ENCODE measurements around the gene ITPR2.
"Not testable (repeated sequence)": the region's sequence is repeated elsewhere in the genome, so short reads cannot be mapped to it uniquely, and the experiment has no call there.

ITPR2 gene

DNA sequence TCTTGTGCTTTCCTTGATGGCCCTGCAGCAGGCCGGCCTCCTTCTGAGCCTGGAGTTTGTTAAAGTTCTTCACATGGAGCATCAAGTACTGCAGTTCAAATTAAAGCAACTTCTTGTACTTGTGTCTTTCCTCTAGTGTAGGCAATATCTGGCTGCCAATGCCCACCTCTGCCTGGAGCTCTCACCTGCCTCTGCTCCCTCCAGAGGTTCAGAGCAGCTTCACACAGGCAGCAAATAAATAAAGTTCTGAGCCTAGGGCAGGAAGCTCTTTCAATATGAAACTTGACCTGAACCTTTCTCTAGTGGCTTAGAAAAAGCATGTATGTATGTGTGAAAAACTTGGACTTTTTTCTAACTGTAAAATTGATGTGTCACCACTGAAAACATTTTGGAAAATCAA lies 65.9 kb downstream of the ITPR2 start:
- DNase-seq = no peak

DNA sequence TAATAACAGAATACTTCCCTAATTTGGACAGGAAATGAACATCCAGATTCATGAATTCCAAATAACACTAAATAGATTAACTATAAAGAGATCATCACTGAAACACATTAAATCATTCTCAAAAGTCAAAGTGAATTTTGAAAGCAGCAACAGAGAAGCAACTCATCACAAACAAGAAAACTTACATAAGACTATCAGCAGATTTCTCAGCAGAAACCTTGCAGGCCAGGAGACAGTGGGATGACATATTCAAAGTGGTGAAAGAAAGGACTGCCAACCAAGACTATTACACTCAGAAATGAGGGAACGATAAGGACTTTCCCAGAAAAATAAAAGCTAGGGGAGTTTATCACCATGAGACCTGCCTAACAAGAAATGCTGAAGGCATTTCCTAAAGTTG lies 70.8 kb downstream of the ITPR2 start:
- no peak for DNase-seq

DNA sequence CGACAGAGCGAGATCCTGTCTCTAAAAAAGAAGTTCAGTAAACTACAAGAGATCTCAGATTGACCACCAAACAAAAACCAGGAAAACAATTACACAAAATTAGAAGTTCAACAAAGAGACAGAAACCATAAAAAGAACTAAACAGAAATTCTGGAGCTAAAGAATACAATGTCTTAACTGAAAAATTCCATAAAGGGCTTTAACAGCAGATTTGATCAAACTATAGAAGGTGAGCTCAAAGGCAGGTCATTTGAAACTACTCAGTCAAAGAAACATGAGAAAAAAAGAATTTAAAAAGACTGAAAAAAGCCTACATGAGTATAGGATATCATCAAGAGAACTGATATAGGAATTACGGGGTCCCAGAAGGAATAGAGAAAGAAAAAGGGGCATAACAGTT lies 71.2 kb downstream of the ITPR2 start:
- no peak for DNase-seq

DNA sequence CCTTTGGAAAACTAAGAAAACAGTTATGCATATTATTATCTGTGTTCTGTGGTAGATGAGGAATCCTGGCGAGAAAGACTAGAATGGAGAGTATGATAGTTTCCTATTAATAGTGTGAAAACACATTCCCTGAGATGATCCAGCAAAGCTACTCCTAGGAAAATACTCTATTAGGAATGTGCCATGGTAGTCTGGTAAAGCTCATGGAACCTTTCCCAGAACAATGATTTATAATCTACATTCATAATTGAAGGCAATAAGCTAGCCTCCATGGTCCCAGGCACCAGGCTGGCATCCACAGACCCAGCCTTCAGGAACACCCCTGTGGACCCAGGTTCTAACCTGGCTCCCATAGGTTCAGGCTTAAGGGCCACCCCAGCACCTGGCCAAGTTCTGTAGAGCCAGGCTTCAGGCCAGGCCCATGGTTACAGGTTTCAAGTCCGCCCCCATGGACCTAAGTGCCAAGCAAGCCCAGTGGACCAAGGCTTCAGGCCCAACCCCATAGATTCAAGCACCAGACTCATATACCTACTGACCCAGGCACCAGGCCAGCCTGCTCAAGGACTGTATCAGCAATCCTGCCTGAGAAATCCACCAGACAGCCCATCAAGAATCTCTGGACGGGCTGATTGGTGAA lies 72.2 kb downstream of the ITPR2 start:
- DNase-seq = no peak

DNA sequence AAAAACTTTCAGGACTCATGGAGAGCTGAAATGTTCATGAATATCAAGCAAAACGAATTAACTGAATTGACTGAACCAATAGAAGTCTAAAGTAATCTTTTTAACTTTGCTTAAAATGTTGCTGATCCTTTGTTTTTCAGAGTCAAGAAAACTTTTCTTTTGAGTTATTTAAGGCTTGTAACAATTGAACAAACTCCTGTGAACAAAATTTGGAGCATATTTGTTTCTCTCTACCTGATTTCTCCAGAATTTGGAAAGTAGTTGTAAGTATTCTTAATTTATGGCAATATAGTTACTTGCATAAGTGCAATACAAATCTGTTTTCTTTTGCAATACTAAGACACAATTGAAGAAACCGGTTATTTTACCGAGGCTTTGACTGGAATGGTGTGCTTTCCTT lies 77.6 kb downstream of the ITPR2 start:
- not testable (repeated sequence) for DNase-seq

DNA sequence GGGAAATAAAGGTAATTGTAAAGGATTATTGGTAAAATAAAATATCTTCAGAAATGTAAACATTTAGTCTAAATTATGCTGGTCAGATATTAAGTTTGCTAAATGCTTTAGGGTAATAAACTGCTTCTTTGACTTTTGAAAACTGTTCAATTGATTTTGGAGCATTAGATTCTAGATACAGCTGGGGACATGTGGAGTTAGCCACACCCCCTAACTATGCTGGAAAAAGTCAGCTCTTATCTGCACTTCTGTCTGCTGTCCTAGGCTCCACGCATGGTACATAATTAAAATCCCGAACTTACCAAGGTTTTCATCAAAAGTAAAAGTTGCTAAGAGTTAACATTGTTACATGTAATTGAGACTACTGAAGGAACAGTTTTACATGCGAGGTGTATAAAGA lies 78.8 kb downstream of the ITPR2 start:
- no peak for DNase-seq

DNA sequence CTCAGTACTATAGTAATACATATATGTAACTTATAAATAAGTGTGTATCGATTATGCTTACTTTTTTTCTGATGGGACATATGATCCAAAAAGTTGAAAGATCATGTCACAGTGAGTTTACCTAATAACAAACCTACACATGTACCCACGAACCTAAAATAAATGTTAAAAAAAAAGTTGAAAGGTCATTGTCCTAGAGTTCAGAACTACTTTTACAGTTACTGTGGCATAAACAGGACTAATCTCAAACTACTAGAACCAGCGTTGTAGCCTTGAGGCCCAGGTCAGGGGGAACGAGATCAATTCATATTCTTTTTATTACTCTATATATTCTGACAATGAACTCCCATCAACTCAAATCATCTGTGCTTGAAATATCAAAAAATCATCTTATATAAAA lies 81.8 kb downstream of the ITPR2 start:
- no peak for DNase-seq

DNA sequence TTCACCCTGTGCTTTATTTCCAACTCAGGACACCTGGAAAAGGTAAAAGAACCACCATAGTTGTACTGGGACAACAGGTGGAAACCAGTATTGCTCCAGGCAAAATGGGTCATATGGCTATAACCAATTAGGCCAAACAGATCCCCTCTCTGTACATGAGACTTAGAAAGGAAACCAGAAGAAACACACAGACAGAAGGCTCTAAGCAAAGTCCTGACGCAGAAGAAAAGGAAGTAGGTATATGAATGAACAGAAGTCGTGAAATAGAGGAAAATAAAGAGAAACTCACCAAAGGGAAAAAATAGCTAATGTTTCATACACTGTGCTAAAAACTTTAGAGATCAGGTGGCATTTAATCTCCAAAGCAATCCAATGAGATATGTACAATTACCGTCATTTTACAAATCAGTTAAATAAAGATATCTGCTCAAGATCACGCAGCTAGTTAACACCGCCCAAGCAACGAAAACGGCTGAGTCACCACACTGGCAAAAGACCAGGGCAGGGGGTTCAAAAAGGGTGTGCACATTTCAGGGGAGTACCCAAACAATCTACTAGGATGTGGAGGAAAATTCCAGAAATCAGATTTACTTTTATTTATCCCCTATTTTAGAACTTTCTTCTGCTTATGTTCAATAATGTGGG lies 82.3 kb downstream of the ITPR2 start:
- DNase-seq = no peak

DNA sequence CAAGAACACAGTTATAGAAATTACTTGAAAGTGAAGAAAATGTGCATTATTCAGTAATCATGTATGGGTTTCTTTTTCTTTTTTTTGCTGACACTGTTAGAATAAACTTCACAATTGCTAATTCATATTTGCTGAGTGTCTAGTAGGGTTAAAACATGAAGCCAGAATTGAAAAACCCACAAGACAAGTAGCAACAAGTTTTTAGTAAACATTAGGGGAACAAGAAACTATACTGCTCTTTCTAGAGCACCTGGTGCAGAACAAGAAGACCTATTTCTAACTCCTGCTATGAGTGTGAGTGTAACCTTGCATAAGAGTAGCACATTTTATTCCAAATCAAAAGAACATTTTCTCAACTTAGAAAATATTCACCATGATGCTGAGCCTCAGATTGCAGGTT lies 83.2 kb downstream of the ITPR2 start:
- no peak for DNase-seq

DNA sequence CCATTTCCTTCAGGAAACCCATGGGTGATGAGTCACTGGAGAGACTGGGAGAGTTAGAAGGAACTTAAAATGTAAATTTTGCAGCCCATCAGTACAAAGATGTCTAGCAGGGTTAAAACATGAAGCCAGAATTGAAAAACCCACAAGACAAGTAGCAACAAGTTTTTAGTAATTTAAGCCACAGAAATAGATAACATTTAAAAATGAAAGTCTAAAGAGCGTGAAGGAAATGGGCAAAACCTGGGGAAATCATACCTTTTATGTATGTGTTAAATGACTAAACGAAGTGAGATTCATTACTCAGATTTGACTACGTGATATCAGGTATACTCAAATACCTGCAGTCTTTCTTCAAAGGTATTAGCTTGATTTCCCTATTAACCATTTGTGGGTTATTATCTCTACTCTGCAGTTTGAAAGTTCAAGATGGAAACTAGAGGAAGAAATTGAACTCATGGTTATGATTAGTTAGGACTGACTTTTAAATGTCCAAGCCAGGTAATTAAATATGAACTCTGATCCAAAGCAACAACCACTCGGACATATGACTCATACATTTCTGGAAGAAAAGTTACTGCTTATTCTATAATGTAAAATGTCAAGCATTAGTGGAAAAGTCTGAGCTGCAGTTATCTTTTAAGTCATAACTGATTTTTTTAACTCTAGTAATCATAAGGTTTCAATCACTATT lies 84.1 kb downstream of the ITPR2 start:
- no peak for DNase-seq

DNA sequence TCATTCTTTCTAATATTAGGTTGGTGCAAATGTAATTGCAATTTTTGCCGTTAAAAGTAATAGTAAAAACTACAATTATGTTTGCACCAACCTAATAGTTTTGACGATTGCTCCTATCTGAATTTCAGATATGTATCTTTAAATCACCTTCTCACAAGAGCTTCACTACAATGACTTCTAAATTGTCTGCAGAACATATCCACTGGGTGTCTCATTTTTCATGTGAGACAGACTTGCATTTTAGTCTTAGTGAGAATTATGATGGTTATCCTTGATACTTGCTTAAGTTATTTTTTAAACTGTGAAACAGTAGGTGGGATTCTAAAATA lies 84.6 kb downstream of the ITPR2 start:
- DNase-seq = no peak

DNA sequence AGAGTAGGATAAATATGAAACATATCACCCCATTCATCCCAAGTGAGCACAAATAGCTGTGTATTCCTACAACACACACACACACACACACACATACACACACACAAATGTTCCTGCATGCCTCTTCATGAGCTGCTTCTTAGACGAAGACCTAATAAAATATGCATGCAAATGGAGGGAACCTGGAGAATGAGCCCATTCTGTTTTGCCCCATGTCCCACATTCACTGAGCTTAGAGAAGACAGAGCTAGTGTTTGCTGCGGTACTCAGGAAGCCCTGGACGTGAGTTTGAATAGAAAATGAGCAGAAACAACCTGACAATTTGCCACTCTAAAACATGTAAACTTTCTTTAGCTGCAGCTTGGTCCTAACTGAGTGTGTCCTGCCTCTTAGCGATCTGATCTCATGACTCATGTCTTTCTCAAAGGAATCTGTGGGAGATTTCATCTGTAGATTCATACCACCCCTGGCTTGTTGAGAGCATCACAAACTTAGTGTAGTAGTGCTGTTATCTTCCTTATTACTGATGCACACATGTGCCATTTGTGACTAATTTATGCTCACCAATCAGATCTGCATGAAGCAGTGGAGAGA lies 86.8 kb downstream of the ITPR2 start:
- no peak for DNase-seq

DNA sequence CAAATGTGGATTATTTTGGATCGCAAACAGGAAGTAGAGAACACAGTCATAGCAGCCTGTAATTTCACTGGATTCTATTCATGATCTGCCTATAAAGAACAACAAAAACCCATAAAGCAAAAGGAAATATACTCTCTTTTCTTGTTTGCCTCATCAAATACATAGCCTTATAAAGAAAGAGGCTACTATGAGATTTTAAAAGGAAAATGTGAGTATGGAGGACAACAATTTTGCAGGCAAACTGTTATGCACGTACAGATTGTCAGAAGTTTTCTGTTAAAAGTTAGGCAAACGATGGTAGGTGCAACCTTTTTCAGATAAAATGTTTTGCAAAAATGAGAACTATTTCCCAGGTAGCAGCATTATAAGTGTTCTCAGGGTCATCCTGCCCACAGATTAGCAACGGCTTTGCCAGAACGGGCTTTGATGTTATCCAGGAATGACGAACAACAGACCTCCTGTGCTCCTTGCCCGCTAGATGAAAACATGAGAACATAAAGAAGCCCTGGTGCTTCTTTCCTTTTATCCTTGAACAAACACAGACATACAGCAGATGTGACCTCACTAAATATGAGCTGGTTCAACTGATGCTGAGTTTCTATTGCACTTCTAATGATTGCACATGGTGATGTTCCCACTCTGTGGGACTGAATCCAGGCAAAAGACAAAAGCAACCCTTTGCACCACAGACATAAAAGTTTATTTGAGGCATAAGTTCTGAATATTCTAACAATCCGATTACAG lies 88.1 kb downstream of the ITPR2 start:
- no peak for DNase-seq

DNA sequence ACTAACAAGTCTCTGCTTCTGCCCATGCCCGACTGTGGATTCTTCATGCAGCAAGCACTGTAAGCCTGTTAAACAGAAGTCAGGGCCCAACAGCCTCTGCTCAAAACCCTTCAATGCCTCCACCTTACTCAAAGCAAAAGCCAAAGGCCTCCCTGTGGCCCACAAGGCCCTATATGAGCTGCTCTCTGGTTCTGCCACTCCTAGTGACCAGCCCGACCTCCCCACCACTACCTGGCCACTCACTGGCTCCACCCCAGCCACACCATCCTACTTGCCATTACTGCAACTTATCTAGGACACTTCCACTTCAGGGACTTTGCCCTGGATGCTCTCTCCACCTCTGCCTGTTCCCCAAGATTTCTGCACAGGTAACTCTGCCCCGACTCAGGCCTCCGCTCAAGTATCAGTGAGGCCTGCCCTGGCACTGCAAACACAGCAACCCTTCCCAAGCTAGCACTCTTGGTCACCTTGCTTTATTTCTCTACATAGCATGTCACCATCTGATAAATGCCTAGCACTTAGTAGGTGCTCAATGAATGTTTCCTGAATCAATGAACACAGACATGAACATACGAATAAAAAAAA lies 88.9 kb downstream of the ITPR2 start:
- DNase-seq = no peak

DNA sequence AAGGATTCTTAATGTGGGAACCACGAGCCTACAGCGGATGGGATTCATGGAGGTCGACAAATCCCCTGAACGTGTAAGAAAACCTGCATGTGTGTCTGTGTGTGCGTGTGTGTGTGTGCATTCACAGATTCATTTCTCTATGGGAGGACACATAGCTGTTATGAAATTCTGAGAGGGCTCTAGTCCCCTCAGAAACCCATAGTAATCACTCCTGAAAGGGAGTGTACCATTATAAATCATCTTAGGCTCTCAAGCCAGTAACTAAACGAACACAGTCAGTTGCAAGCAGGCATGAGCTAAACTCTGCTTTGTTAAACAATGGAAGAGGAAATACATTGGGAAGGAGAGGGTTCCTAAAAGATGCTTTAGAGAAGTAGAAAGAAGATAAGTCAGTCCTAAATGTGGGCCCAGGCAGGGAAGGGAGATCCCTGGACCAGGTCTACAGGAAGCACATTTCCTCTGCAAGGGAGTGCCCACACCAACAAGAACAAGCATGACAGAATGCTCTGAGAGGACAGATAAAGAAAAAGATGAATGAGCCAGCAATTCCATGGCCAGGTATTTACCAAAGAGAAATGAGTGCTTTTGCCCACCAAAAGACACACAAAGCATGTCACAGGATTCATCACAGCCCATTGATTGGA lies 91.3 kb downstream of the ITPR2 start:
- DNase-seq = no peak

DNA sequence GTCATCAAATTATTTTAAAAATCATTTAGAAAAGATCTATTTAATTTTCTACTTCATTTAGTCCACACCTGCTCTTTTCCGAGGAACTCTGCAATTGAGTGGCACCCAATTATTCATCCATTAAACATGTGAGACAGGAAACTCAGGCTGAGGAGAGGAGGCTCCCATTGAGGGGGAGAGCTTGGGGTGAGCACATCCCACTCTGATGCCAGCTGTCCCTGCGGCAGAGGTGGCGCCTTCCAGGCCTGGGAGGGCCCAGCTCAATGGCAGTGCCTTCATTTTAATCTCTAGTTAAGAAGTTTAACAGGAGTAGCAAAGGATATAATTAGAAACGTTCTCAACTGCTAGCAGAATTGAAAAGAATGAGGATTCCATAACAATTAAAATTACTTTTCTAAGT lies 92.0 kb downstream of the ITPR2 start:
- DNase-seq = no peak

DNA sequence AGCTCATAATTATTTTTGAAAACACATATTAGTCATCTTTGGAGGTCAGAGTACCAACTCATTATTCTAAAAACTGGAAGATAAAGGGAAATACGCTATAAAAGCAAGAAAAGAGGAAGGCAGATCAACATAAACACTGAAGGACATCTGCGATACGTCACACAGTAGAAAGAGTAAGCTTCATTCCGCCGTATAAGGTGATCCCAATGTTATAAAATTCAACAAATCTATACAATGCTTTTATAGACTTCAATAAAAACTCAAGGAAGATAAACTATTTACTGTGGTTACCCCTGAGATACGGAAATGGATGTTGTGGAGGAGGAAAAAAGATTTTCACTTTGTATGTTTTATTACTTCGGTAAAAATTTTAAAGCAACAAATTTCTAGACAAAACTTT lies 92.6 kb downstream of the ITPR2 start:
- no peak for DNase-seq

DNA sequence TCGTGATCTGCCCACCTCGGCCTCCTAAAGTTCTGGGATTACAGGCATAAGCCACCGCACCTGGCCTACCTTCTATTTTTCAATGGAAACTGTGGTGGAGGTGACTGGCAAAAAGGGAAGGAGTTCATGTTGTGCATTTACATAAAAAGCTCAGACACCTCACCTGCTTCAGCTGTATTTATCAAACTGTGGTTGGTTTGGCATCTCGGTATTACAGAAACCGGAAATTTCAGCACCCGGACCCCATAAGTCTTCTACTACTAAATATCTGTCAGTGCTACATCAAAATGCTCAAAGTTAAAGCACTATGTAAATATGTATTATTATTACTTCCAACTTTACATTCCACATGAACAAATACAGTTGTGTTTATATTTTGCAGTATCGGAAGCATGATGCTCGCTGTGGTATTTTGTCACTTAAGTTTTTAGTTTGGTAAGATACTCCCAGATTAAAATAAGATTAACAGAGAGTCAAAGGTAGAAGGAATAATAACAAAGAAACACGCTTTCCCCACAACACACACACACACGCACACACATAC lies 95.4 kb downstream of the ITPR2 start:
- no peak for DNase-seq

DNA sequence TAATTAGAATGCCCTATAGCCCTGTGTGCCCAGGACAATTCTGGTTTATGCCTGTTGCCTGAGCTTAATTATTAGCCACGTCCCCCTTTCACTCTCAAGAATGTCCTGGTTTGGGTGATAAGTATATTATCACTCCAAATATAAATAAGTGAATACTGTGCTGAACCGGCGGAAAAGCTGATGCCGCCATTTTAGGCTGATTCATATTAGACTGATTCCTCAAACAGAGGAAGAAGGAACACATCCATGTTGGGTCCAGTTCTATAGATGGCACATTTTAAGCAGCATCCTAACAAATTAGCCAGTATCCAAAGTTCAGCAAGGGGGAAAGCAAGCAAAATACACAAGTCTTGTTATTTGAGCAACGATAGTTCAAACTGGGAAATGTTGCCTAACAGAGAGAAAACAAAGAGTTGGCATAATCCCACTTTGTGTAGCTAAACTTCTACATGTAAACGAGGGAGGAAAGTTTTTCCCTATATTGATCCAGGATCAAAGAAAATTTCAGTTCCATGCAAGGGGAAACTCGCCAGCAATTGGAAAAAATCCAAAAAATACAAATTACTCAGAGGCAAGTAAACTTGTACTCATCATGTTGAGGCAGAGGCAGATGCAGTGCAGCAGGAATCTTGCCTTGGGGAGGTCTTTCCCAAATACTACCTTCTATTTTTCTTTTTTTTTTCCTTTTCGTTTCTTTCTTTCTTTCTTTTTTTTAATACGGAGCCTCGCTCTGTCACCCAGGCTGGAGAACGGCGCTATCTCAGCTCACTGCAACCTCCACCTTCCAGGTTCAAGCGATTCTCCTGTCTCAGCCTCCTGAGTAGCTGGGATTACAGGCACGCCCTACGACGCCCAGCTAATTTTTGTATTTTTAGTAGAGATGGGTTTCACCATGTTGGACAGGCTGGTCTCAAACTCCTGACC lies 96.2 kb downstream of the ITPR2 start:
- no peak for DNase-seq

DNA sequence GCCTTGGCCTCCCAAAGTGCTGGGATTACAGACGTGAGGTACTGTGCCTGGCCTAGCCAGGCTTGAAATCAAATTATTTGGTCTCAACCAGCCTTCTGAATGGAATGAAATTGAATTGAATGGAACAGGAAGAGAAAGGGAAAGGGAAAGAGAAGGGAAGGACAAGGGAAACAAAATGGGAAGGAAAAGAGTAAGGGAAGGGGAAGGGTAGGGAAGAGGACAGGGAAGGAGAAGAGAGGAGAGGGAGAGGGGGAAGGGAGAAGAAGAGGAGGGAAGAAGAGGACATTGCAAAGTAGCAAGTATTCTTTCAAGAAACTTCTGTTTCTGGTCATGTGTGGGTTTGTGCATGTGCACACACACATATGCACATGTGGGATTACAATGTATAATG lies 97.8 kb downstream of the ITPR2 start:
- no peak for DNase-seq

Measured in nucleus accumbens (tissue), 56 donors.